Effector memory CD4-positive, alpha-beta T cell (primary cell): Measurements from ENCODE around the gene TRMT1.

Experiments used
- DNase-seq, 3 donors: peaks; one replicate each; pipeline ENCODE4 v3.0.0-alpha.2; 2020
- H3K27ac ChIP-seq: 2 replicates; pipeline ENCODE4 v1.7.0; 2013; ENCODE audit warnings: mild to moderate bottlenecking, low read length, moderate library complexity; ENCODE audit not compliant: insufficient read depth, poor library complexity, severe bottlenecking
- H3K27me3 ChIP-seq: replicated peaks from 2 replicates; pipeline ENCODE4 v1.7.0; 2013; ENCODE audit warnings: mild to moderate bottlenecking, low read length; ENCODE audit not compliant: insufficient read depth, control insufficient read depth, poor library complexity, severe bottlenecking
- H3K36me3 ChIP-seq: 2 replicates; pipeline ENCODE4 v1.7.0; 2013; ENCODE audit warnings: mild to moderate bottlenecking, low read length, moderate library complexity; ENCODE audit not compliant: control insufficient read depth, insufficient read depth
- H3K4me1 ChIP-seq: 2 replicates; pipeline ENCODE4 v1.7.0; 2013; ENCODE audit warnings: low read length, mild to moderate bottlenecking; ENCODE audit not compliant: control insufficient read depth, insufficient read depth, poor library complexity, severe bottlenecking
- H3K4me3 ChIP-seq: 2 replicates; pipeline ENCODE4 v1.7.0; 2013; ENCODE audit warnings: low read length, low read depth, mild to moderate bottlenecking; ENCODE audit not compliant: insufficient read depth, poor library complexity, severe bottlenecking
- H3K9me3 ChIP-seq: 2 replicates; pipeline ENCODE4 v1.7.0; 2013; ENCODE audit warnings: mild to moderate bottlenecking, low read length, moderate library complexity; ENCODE audit not compliant: control insufficient read depth

Gene TRMT1

GRCh38 chr19:13135068-13136062 lies 18.8 kb upstream of the TRMT1 start:
- Histone ChIP-seq H3K4me1 (peaks cover 14% of the 10 kb centered on the region), H3K27me3 (no peaks in the 10 kb centered on the region), H3K9me3 (no peaks in the 10 kb centered on the region), H3K36me3 (peaks cover 41% of the 10 kb centered on the region), H3K27ac (no peak overlapping the region), H3K4me3 (no peak overlapping the region)
- DNase-seq, result no peak

- peaks cover 41% of the 10 kb centered on the region for H3K36me3 ChIP-seq
- H3K27me3 ChIP-seq, result no peaks in the 10 kb centered on the region
- no peak overlapping the region for H3K4me3 ChIP-seq
- no peak overlapping the region for H3K27ac ChIP-seq
- peaks cover 14% of the 10 kb centered on the region for H3K4me1 ChIP-seq
- no peak for DNase-seq
- no peaks in the 10 kb centered on the region for H3K9me3 ChIP-seq
Observed at GRCh38 chr19:13134626-13135025, 18.1 kb upstream of the TRMT1 start.

- no peak for DNase-seq
Observed at GRCh38 chr19:13133241-13133870, 16.8 kb upstream of the TRMT1 start.

GRCh38 chr19:13132471-13133180 lies 16.1 kb upstream of the TRMT1 start:
- H3K4me1 ChIP-seq, result peaks cover 14% of the 10 kb centered on the region
- H3K36me3 ChIP-seq, result peaks cover 27% of the 10 kb centered on the region
- peak overlapping the region; percentile 2 for H3K4me3 ChIP-seq
- H3K27ac ChIP-seq, result peak overlapping the region; percentile 20
- DNase-seq, result peak in 2 of 3 donors; percentile 24 to 28
- no peaks in the 10 kb centered on the region for H3K9me3 ChIP-seq
- H3K27me3 ChIP-seq, result no peaks in the 10 kb centered on the region

More at GRCh38 chr19:13133241-13133870, 16.8 kb upstream of the TRMT1 start:
- H3K27ac ChIP-seq, result no peak overlapping the region
- H3K4me3 ChIP-seq, result no peak overlapping the region
- peaks cover 14% of the 10 kb centered on the region for H3K4me1 ChIP-seq
- H3K27me3 ChIP-seq, result no peaks in the 10 kb centered on the region
- H3K36me3 ChIP-seq, result peaks cover 34% of the 10 kb centered on the region
- no peaks in the 10 kb centered on the region for H3K9me3 ChIP-seq

GRCh38 chr19:13130886-13131490 lies 14.4 kb upstream of the TRMT1 start:
- Histone ChIP-seq H3K27me3 (no peaks in the 10 kb centered on the region), H3K9me3 (no peaks in the 10 kb centered on the region), H3K4me3 (no peak overlapping the region), H3K27ac (no peak overlapping the region), H3K4me1 (peaks cover 14% of the 10 kb centered on the region), H3K36me3 (peaks cover 15% of the 10 kb centered on the region)
- no peak for DNase-seq

GRCh38 chr19:13129384-13129783 lies 12.8 kb upstream of the TRMT1 start:
- Histone ChIP-seq H3K36me3 (peaks cover 8% of the 10 kb centered on the region), H3K27me3 (no peaks in the 10 kb centered on the region), H3K9me3 (no peaks in the 10 kb centered on the region), H3K4me3 (no peak overlapping the region), H3K27ac (no peak overlapping the region), H3K4me1 (peaks cover 14% of the 10 kb centered on the region)
- DNase-seq, result no peak

GRCh38 chr19:13128583-13128982 lies 12.0 kb upstream of the TRMT1 start:
- DNase-seq, result no peak
- Histone ChIP-seq H3K4me1 (peaks cover 14% of the 10 kb centered on the region), H3K4me3 (no peak overlapping the region), H3K27me3 (no peaks in the 10 kb centered on the region), H3K9me3 (no peaks in the 10 kb centered on the region), H3K36me3 (peaks cover 8% of the 10 kb centered on the region), H3K27ac (no peak overlapping the region)

- Histone ChIP-seq H3K4me1 (peaks cover 8% of the 10 kb centered on the region), H3K4me3 (no peak overlapping the region), H3K27ac (no peak overlapping the region), H3K9me3 (no peaks in the 10 kb centered on the region), H3K36me3 (peaks cover 8% of the 10 kb centered on the region), H3K27me3 (no peaks in the 10 kb centered on the region)
- no peak for DNase-seq
Observed at GRCh38 chr19:13127811-13128575, 11.5 kb upstream of the TRMT1 start.

GRCh38 chr19:13127051-13127450 lies 10.5 kb upstream of the TRMT1 start:
- H3K36me3 ChIP-seq, result peaks cover 8% of the 10 kb centered on the region
- DNase-seq, result no peak
- no peak overlapping the region for H3K4me3 ChIP-seq
- no peaks in the 10 kb centered on the region for H3K27me3 ChIP-seq
- H3K27ac ChIP-seq, result no peak overlapping the region
- no peaks in the 10 kb centered on the region for H3K9me3 ChIP-seq
- H3K4me1 ChIP-seq, result no peaks in the 10 kb centered on the region
